ENCODE measurements around the gene POLR2E.

The POLR2E gene

GRCh38 chr19:1076046-1076386 lies 19.2 kb downstream of the POLR2E start:
- DNase-seq: no peak

- DNase-seq: peak; percentile 87
These were observed 20.5 kb downstream of the POLR2E start for GRCh38 chr19:1074544-1075283.

- no peak for DNase-seq
These were observed 21.1 kb downstream of the POLR2E start for GRCh38 chr19:1073956-1074517.

- DNase-seq: no peak
These were observed 21.9 kb downstream of the POLR2E start for GRCh38 chr19:1073063-1073955.

GRCh38 chr19:1072371-1073015 lies 22.7 kb downstream of the POLR2E start:
- DNase-seq: no peak

GRCh38 chr19:1070931-1071791 lies 24.0 kb downstream of the POLR2E start:
- no peak for DNase-seq

GRCh38 chr19:1070576-1070930 lies 24.6 kb downstream of the POLR2E start:
- DNase-seq: no peak

- DNase-seq: no peak
These were observed 26.0 kb downstream of the POLR2E start for GRCh38 chr19:1069009-1069779.

- DNase-seq: no peak
These were observed 26.9 kb downstream of the POLR2E start for GRCh38 chr19:1068009-1069001.

GRCh38 chr19:1067341-1067957 lies 27.7 kb downstream of the POLR2E start:
- no peak for DNase-seq

GRCh38 chr19:1066748-1067340 lies 28.3 kb downstream of the POLR2E start, which contains the start of gene ARHGAP45:
TSS of gene ARHGAP45 (plus strand) at chr19:1067167. CDS start at chr19:1067406, 239 bp downstream.
- no peak for DNase-seq

GRCh38 chr19:1066251-1066747 lies 28.9 kb downstream of the POLR2E start:
- no peak for DNase-seq

GRCh38 chr19:1065606-1066109 lies 29.5 kb downstream of the POLR2E start:
- no peak for DNase-seq

- peak; percentile 42 for DNase-seq
These were observed 30.2 kb downstream of the POLR2E start for GRCh38 chr19:1064661-1065605.

GRCh38 chr19:1063909-1064660 lies 31.1 kb downstream of the POLR2E start:
- peak; percentile 39 for DNase-seq

- DNase-seq: no peak
These were observed 31.9 kb downstream of the POLR2E start for GRCh38 chr19:1063030-1063908.

All from NCI-H1105 (cell line).